ENCODE data around the gene PCDH9. TPM values are rescaled to one million over a fixed set of nuclear protein-coding genes. Genes with fewer than 3 reads are reported as not detected.

The PCDH9 gene
- total and polyA plus RNA-seq, 4 experiments from 2014 or later, result 0.08 to 0.18 (median 0.14) TPM

DNA sequence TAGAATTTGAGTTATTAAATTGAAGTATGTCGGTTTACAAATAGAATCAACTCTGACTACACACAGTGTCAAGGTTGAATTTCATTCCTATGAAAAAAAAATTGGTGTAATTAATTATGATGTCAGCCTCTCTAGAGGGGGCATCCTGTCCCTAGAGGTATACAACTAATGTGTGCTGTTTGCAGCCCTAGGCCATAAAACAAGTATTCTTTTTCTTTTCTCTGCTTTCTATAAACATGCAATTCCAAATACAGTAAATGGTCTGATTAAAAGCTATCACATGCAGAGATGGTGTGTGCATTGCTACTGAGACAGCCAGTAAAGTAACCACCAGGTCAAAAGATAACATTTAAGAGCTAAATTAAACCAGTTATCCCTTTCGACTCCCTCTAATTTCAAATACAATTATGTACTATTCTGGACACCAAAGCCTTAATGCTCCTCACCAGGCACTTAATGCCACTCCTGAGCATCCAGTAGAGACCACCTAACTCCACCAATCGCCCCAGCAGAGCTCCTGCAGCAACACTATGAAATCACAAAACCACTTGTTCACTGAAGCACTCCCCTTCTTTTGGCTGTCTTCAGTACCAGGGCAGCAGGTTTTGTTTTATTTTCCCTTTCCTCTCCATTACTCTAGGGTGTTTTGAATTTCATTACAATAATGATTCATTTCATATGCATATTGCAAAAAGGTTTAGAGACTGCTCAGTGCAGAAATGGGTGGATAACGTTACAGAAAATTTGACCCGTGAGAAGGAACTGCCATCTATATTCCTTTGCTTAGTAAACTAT is 426.9 kb downstream of the PCDH9 start:
- no peaks in the 10 kb centered on the region for H3K27me3 ChIP-seq (ENCODE audit: insufficient read depth, low read length)
- Mint-ChIP-seq H3K27ac (no peak overlapping the region), H3K4me3 (no peak overlapping the region), H3K36me3 (no peaks in the 10 kb centered on the region), H3K27me3 (no peaks in the 10 kb centered on the region), H3K4me1 (no peaks in the 10 kb centered on the region), H3K9me3 (peaks cover 0 to 10% (median 5%) of the 10 kb centered on the region in 8 donors)
- no peaks in the 10 kb centered on the region for H3K9me3 ChIP-seq (ENCODE audit: control insufficient read depth in 1 of 2, low read length in 2 of 2)
- no peak for DNase-seq
- POLR2A ChIA-PET (ENCODE audit: partially characterized antibody), result no interaction called here
- H3K4me3 ChIP-seq (ENCODE audit: low read length in 2 of 2), result no peak overlapping the region
- intact Hi-C loops (cut with micrococcal nuclease), result no loop called here
- no peak overlapping the region for H3K27ac ChIP-seq (ENCODE audit: low read depth, low read length)
- CTCF ChIA-PET (ENCODE audit: partially characterized antibody), result no interaction called here
- no peaks in the 10 kb centered on the region for H3K36me3 ChIP-seq (ENCODE audit: insufficient read depth, low read length)
- H3K4me1 ChIP-seq (ENCODE audit: insufficient read depth, low read length), result no peaks in the 10 kb centered on the region

DNA sequence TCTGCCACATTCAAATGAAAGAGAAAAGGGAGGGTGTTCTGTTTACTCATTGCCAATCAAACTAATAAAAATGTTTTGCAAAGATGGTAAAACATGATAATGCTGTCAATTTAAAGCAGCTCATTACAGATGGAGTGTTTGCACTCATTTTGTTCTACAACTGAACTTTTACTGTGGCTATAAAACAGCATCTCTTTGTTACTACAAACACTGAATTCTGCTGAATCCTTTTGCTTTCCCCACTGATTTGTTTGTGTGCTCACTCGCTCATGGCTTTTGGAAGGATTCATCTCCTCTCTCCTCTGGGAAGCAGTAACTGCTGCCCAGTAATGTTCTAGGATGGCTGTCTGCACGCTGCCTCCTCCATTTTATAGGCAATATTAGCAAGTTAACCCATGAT is 434.5 kb downstream of the PCDH9 start:
- ChIA-PET CTCF (ENCODE audit: partially characterized antibody) (no interaction called here), POLR2A (ENCODE audit: partially characterized antibody) (no interaction called here)
- H3K4me1 ChIP-seq (ENCODE audit: insufficient read depth, low read length), result no peaks in the 10 kb centered on the region
- H3K4me1 Mint-ChIP-seq, result no peaks in the 10 kb centered on the region
- no peaks in the 10 kb centered on the region for H3K36me3 Mint-ChIP-seq
- H3K36me3 ChIP-seq (ENCODE audit: insufficient read depth, low read length), result no peaks in the 10 kb centered on the region
- DNase-seq, result no peak
- H3K27me3 Mint-ChIP-seq, result no peaks in the 10 kb centered on the region
- H3K4me3 ChIP-seq (ENCODE audit: low read length in 2 of 2), result no peak overlapping the region
- intact Hi-C loops (cut with micrococcal nuclease), result no loop called here
- no peak overlapping the region for H3K27ac Mint-ChIP-seq
- H3K9me3 Mint-ChIP-seq, result peaks cover 0 to 10% (median under 1%) of the 10 kb centered on the region in 8 donors
- no peaks in the 10 kb centered on the region for H3K9me3 ChIP-seq (ENCODE audit: control insufficient read depth in 1 of 2, low read length in 2 of 2)
- H3K4me3 Mint-ChIP-seq, result no peak overlapping the region
- no peaks in the 10 kb centered on the region for H3K27me3 ChIP-seq (ENCODE audit: insufficient read depth, low read length)
- no peak overlapping the region for H3K27ac ChIP-seq (ENCODE audit: low read depth, low read length)

DNA sequence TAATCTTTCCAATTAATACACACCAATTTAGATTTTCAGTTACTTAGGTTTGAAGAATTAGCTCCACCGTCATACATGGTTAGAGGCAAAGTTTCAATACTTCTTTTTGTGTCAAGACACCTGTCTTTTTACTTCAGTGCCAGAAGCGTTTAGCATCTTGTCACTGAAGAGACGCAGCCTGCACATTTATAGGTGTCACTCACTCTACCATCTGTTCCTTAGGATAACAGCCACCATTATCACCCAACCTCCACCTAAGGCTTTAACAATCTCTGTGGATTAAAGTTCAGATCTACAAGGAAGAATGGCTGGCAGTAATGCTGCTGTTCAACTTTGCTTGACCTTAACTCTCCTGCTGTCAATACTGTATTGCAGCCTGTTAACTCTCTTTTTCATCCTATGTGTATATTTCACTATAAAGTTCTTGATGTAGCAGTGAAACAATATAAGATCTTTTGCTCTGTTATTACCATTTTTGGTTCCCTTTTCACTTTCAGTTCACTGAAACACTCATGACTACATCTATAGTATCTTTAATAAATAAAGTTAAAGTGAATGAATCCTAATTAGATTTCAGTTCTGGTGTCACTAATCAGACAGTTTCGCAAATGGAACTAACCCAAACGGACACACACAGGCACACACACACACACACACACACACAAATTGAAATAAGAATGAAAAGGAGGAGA is 435.6 kb downstream of the PCDH9 start:
- H3K27me3 Mint-ChIP-seq, result no peaks in the 10 kb centered on the region
- no peaks in the 10 kb centered on the region for H3K4me1 Mint-ChIP-seq
- H3K36me3 Mint-ChIP-seq, result no peaks in the 10 kb centered on the region
- ChIA-PET POLR2A (ENCODE audit: partially characterized antibody) (no interaction called here), CTCF (ENCODE audit: partially characterized antibody) (no interaction called here)
- DNase-seq, result no peak
- no peaks in the 10 kb centered on the region for H3K4me1 ChIP-seq (ENCODE audit: insufficient read depth, low read length)
- H3K9me3 ChIP-seq (ENCODE audit: control insufficient read depth in 1 of 2, low read length in 2 of 2), result no peaks in the 10 kb centered on the region
- no peak overlapping the region for H3K27ac ChIP-seq (ENCODE audit: low read depth, low read length)
- H3K9me3 Mint-ChIP-seq, result peaks cover 0 to 13% (median 3%) of the 10 kb centered on the region in 8 donors
- no peak overlapping the region for H3K4me3 Mint-ChIP-seq
- no peaks in the 10 kb centered on the region for H3K27me3 ChIP-seq (ENCODE audit: insufficient read depth, low read length)
- H3K4me3 ChIP-seq (ENCODE audit: low read length in 2 of 2), result no peak overlapping the region
- H3K36me3 ChIP-seq (ENCODE audit: insufficient read depth, low read length), result no peaks in the 10 kb centered on the region
- intact Hi-C loops (cut with micrococcal nuclease), result no loop called here
- H3K27ac Mint-ChIP-seq, result no peak overlapping the region

DNA sequence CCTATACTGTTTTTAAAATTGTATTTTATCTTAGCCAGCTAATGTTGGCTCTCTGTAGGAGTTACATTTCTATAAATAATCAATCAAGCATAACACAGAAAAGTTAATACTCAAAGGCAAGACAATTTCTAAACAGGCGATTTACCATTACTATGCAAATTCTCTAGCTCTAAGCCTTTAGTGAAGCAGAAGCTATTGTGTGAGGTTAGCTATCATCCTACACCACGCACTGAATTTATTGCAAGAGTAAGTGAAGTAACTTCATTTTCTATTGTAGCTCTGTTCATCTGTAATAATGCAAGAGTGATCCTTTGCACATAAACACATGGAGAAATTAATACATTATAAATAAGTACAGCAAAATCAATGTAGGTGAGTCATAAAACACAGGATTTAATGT is 439.3 kb downstream of the PCDH9 start:
- H3K4me3 ChIP-seq (ENCODE audit: low read length in 2 of 2), result no peak overlapping the region
- no peaks in the 10 kb centered on the region for H3K36me3 Mint-ChIP-seq
- no peak overlapping the region for H3K27ac Mint-ChIP-seq
- CTCF ChIA-PET (ENCODE audit: partially characterized antibody), result no interaction called here
- no peak overlapping the region for H3K27ac ChIP-seq (ENCODE audit: low read depth, low read length)
- no peaks in the 10 kb centered on the region for H3K9me3 ChIP-seq (ENCODE audit: control insufficient read depth in 1 of 2, low read length in 2 of 2)
- DNase-seq, result no peak
- H3K27me3 Mint-ChIP-seq, result no peaks in the 10 kb centered on the region
- H3K4me1 Mint-ChIP-seq, result no peaks in the 10 kb centered on the region
- intact Hi-C loops (cut with micrococcal nuclease), result no loop called here
- no peaks in the 10 kb centered on the region for H3K4me1 ChIP-seq (ENCODE audit: insufficient read depth, low read length)
- no peak overlapping the region for H3K4me3 Mint-ChIP-seq
- POLR2A ChIA-PET (ENCODE audit: partially characterized antibody), result no interaction called here
- H3K27me3 ChIP-seq (ENCODE audit: insufficient read depth, low read length), result no peaks in the 10 kb centered on the region
- peaks cover 2 to 14% (median 5%) of the 10 kb centered on the region in 8 donors for H3K9me3 Mint-ChIP-seq
- no peaks in the 10 kb centered on the region for H3K36me3 ChIP-seq (ENCODE audit: insufficient read depth, low read length)

DNA sequence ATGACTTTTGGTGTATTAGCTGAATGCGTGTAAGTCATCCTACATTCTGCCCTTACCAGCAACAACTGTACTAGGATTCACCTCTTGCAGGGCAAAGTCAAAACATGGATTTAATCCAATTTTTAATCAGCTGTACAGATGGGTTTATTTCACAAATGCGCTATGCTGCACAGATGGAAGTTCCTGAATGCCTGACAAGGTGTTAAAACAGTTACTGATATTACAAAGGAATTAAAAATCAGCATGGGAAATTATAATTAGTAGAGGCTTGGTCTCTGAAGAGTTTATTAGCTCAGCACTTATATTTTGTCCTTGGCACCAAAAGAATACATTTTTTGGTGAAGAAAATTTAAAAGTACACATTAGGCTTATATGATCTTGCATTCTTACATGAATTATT is 448.9 kb downstream of the PCDH9 start:
- H3K27ac ChIP-seq (ENCODE audit: low read depth, low read length), result no peak overlapping the region
- no peaks in the 10 kb centered on the region for H3K36me3 ChIP-seq (ENCODE audit: insufficient read depth, low read length)
- H3K4me3 ChIP-seq (ENCODE audit: low read length in 2 of 2), result no peak overlapping the region
- peaks cover 0 to 10% (median 1%) of the 10 kb centered on the region in 8 donors for H3K9me3 Mint-ChIP-seq
- no peaks in the 10 kb centered on the region for H3K27me3 ChIP-seq (ENCODE audit: insufficient read depth, low read length)
- H3K36me3 Mint-ChIP-seq, result no peaks in the 10 kb centered on the region
- no peaks in the 10 kb centered on the region for H3K9me3 ChIP-seq (ENCODE audit: control insufficient read depth in 1 of 2, low read length in 2 of 2)
- no peak overlapping the region for H3K4me3 Mint-ChIP-seq
- ChIA-PET POLR2A (ENCODE audit: partially characterized antibody) (no interaction called here), CTCF (ENCODE audit: partially characterized antibody) (no interaction called here)
- no peaks in the 10 kb centered on the region for H3K27me3 Mint-ChIP-seq
- no peaks in the 10 kb centered on the region for H3K4me1 ChIP-seq (ENCODE audit: insufficient read depth, low read length)
- no peak overlapping the region for H3K27ac Mint-ChIP-seq
- no peaks in the 10 kb centered on the region for H3K4me1 Mint-ChIP-seq
- no peak for DNase-seq
- intact Hi-C loops (cut with micrococcal nuclease), result no loop called here

DNA sequence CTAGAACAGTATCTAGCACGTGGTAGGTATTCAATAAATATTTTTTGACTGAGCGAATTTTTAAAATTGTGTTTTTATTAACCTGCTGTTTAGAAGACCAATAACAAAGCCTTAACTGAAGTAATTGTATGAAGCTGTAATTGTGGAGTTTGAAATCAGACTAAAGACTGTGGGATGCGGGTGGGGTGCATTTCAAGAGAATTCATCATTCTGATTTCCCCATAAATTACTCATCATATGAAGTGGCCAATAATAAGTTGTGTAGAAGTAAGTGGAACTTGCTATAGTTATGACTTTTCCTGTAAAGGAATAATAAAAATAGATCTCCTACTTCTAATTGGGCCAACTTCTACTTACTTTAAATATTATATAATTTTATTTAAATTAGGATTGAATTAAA is 449.3 kb downstream of the PCDH9 start:
- H3K4me1 ChIP-seq (ENCODE audit: insufficient read depth, low read length), result no peaks in the 10 kb centered on the region
- H3K9me3 ChIP-seq (ENCODE audit: control insufficient read depth in 1 of 2, low read length in 2 of 2), result no peaks in the 10 kb centered on the region
- Mint-ChIP-seq H3K27me3 (no peaks in the 10 kb centered on the region), H3K9me3 (peaks cover 0 to 8% (median under 1%) of the 10 kb centered on the region in 8 donors), H3K4me3 (no peak overlapping the region), H3K36me3 (no peaks in the 10 kb centered on the region), H3K27ac (no peak overlapping the region), H3K4me1 (no peaks in the 10 kb centered on the region)
- ChIA-PET POLR2A (ENCODE audit: partially characterized antibody) (no interaction called here), CTCF (ENCODE audit: partially characterized antibody) (no interaction called here)
- no peak overlapping the region for H3K27ac ChIP-seq (ENCODE audit: low read depth, low read length)
- intact Hi-C loops (cut with micrococcal nuclease), result no loop called here
- H3K27me3 ChIP-seq (ENCODE audit: insufficient read depth, low read length), result no peaks in the 10 kb centered on the region
- no peak overlapping the region for H3K4me3 ChIP-seq (ENCODE audit: low read length in 2 of 2)
- no peaks in the 10 kb centered on the region for H3K36me3 ChIP-seq (ENCODE audit: insufficient read depth, low read length)
- no peak for DNase-seq

DNA sequence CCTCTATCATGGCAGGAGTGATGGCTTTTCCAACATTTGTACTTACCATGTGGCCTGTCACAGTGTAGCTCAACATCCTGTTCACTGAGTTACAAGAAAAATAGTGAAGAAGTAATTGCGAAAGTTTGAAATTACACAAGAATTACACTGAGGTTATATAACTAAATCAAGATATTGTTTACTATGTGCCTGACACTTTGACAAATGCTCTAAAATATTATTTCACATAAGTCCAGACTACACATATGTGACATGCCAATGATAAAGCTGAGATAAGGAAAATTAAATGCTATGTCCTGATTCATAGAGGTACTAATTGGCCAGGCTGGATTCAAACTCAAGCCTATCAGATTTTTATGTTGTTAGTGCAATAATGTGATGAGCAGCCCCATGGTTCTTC is 451.7 kb downstream of the PCDH9 start:
- CTCF ChIA-PET (ENCODE audit: partially characterized antibody), result interaction anchor here (0.5 kb wide), 1 partner anchor 70 kb away, joined by 3 read pairs; no protein-coding TSS in a partner anchor
- H3K4me3 Mint-ChIP-seq, result no peak overlapping the region
- POLR2A ChIA-PET (ENCODE audit: partially characterized antibody), result no interaction called here
- Histone ChIP-seq H3K36me3 (ENCODE audit: insufficient read depth, low read length) (no peaks in the 10 kb centered on the region), H3K4me3 (ENCODE audit: low read length in 2 of 2) (no peak overlapping the region), H3K27ac (ENCODE audit: low read depth, low read length) (no peak overlapping the region), H3K27me3 (ENCODE audit: insufficient read depth, low read length) (no peaks in the 10 kb centered on the region), H3K9me3 (ENCODE audit: control insufficient read depth in 1 of 2, low read length in 2 of 2) (no peaks in the 10 kb centered on the region), H3K4me1 (ENCODE audit: insufficient read depth, low read length) (no peaks in the 10 kb centered on the region)
- DNase-seq, result no peak
- H3K27me3 Mint-ChIP-seq, result no peaks in the 10 kb centered on the region
- no peaks in the 10 kb centered on the region for H3K4me1 Mint-ChIP-seq
- peaks cover 0 to 11% (median 3%) of the 10 kb centered on the region in 8 donors for H3K9me3 Mint-ChIP-seq
- H3K36me3 Mint-ChIP-seq, result no peaks in the 10 kb centered on the region
- intact Hi-C loops (cut with micrococcal nuclease), result no loop called here
- no peak overlapping the region for H3K27ac Mint-ChIP-seq

Data from CD4-positive, alpha-beta memory T cell (primary cell).